Measurements from ENCODE around the gene PAF1.

Gene PAF1

GRCh38 chr19:39369200-39369599 lies 21.7 kb downstream of the PAF1 start:
- Histone ChIP-seq H3K27ac (peak overlapping the region in 2 of 21 experiments; percentile 4 to 35), H3K4me3 (no peak overlapping the region)

- peak overlapping the region in 5 of 21 experiments; percentile 20 to 86 (median 65) for H3K27ac ChIP-seq
- H3K4me3 ChIP-seq, result no peak overlapping the region
Observed at GRCh38 chr19:39365531-39365930, 25.4 kb downstream of the PAF1 start.

GRCh38 chr19:39363901-39364457 lies 26.9 kb downstream of the PAF1 start:
- no peak overlapping the region for H3K4me3 ChIP-seq
- peak overlapping the region in 19 of 21 experiments; percentile 31 to 86 (median 73) for H3K27ac ChIP-seq

- H3K27ac ChIP-seq, result peak overlapping the region in 20 of 21 experiments; percentile 31 to 86 (median 73)
- no peak overlapping the region for H3K4me3 ChIP-seq
Observed at GRCh38 chr19:39362682-39363657, 27.9 kb downstream of the PAF1 start.

GRCh38 chr19:39360599-39360998 lies 30.3 kb downstream of the PAF1 start:
- Histone ChIP-seq H3K27ac (peak overlapping the region in 7 of 21 experiments; percentile 2 to 82 (median 50)), H3K4me3 (no peak overlapping the region)

- H3K27ac ChIP-seq, result no peak overlapping the region
- H3K4me3 ChIP-seq, result no peak overlapping the region
Observed at GRCh38 chr19:39359026-39359425, 31.9 kb downstream of the PAF1 start.

GRCh38 chr19:39356647-39357046 lies 34.3 kb downstream of the PAF1 start:
- H3K27ac ChIP-seq, result peak overlapping the region in 5 of 21 experiments; percentile 2 to 21 (median 14)
- no peak overlapping the region for H3K4me3 ChIP-seq

GRCh38 chr19:39356073-39356472 lies 34.8 kb downstream of the PAF1 start:
- H3K4me3 ChIP-seq, result no peak overlapping the region
- peak overlapping the region in 3 of 21 experiments; percentile 21 to 62 (median 22) for H3K27ac ChIP-seq

GRCh38 chr19:39355253-39355652 lies 35.7 kb downstream of the PAF1 start:
- H3K27ac ChIP-seq, result peak overlapping the region in 2 of 21 experiments; percentile 11 to 62
- no peak overlapping the region for H3K4me3 ChIP-seq

- H3K4me3 ChIP-seq, result no peak overlapping the region
- peak overlapping the region in 18 of 21 experiments; percentile 20 to 79 (median 50) for H3K27ac ChIP-seq
Observed at GRCh38 chr19:39352381-39353255, 38.3 kb downstream of the PAF1 start.

GRCh38 chr19:39351537-39352064 lies 39.3 kb downstream of the PAF1 start:
- H3K4me3 ChIP-seq, result no peak overlapping the region

GRCh38 chr19:39350156-39350555 lies 40.8 kb downstream of the PAF1 start:
- Histone ChIP-seq H3K4me3 (no peak overlapping the region), H3K27ac (peak overlapping the region in 4 of 21 experiments; percentile 10 to 68 (median 44))

More at GRCh38 chr19:39351537-39352064, 39.3 kb downstream of the PAF1 start:
- peak overlapping the region in 19 of 21 experiments; percentile 8 to 79 (median 58) for H3K27ac ChIP-seq

GRCh38 chr19:39349326-39349725 lies 41.6 kb downstream of the PAF1 start:
- Histone ChIP-seq H3K4me3 (no peak overlapping the region), H3K27ac (peak overlapping the region in 2 of 21 experiments; percentile 26 to 46)

GRCh38 chr19:39347332-39348164 lies 43.4 kb downstream of the PAF1 start:
- Histone ChIP-seq H3K27ac (peak overlapping the region in 5 of 21 experiments; percentile 5 to 47 (median 6)), H3K4me3 (no peak overlapping the region)

- no peak overlapping the region for H3K4me3 ChIP-seq
- peak overlapping the region in 4 of 21 experiments; percentile 11 to 41 (median 22) for H3K27ac ChIP-seq
Observed at GRCh38 chr19:39345956-39346355, 45.0 kb downstream of the PAF1 start.

- Histone ChIP-seq H3K4me3 (peak overlapping the region; percentile 67 to 96 (median 83)), H3K27ac (peak overlapping the region; percentile 52 to 98 (median 87))
Observed at GRCh38 chr19:39342647-39343305, 48.1 kb downstream of the PAF1 start.

- peak within 1 kb of the TSS; percentile 71 to 96 (median 83) for H3K4me3 ChIP-seq
- peak within 1 kb of the TSS; percentile 68 to 98 (median 92) for H3K27ac ChIP-seq
Observed at GRCh38 chr19:39341719-39342604, 48.9 kb downstream of the PAF1 start, which contains the start of gene SAMD4B. Gene SAMD4B, plus strand, starts transcription at chr19:39342421. Its CDS starts 14,473 bp downstream, at chr19:39356894.

Measured in skin epidermis (tissue), 12 donors.